Esophagus (tissue), 2 donors: ENCODE measurements around the gene VWA1. TPM values are rescaled to one million over a fixed set of nuclear protein-coding genes. Genes with fewer than 3 reads are reported as not detected.

ENCODE experiments used
- H3K27ac ChIP-seq, 2 donors: one replicate each; pipeline ENCODE4 v1.5.1; 2013; ENCODE audit warnings: low read depth in 2 of 2, mild to moderate bottlenecking in 2 of 2, inconsistent platforms in 1 of 2, low read length in 1 of 2, moderate library complexity in 1 of 2
- H3K27me3 ChIP-seq, 2 donors: one replicate each; pipeline ENCODE4 v1.6.1; 2013; ENCODE audit warnings: low read length in 2 of 2, control low read depth in 1 of 2, mild to moderate bottlenecking in 1 of 2; ENCODE audit not compliant: insufficient read depth in 2 of 2, control insufficient read depth in 1 of 2
- H3K36me3 ChIP-seq, 2 donors: one replicate each; pipeline ENCODE4 v1.6.1; 2013; ENCODE audit warnings: low read length in 1 of 2; ENCODE audit not compliant: control insufficient read depth in 2 of 2, insufficient read depth in 2 of 2
- H3K4me1 ChIP-seq, 2 donors: one replicate each; pipeline ENCODE4 v1.6.1; 2013; ENCODE audit warnings: low read length in 1 of 2; ENCODE audit not compliant: control insufficient read depth in 2 of 2, insufficient read depth in 2 of 2
- H3K4me3 ChIP-seq, 2 donors: one replicate each; pipeline ENCODE4 v1.5.1; 2013; ENCODE audit warnings: low read length in 2 of 2, mild to moderate bottlenecking in 2 of 2, low read depth in 1 of 2, moderate library complexity in 1 of 2
- H3K9me3 ChIP-seq, 2 donors: one replicate each; pipeline ENCODE4 v1.6.1; 2013; ENCODE audit warnings: mild to moderate bottlenecking in 2 of 2, low read depth in 1 of 2, low read length in 1 of 2, moderate library complexity in 1 of 2; ENCODE audit not compliant: control insufficient read depth in 2 of 2, insufficient read depth in 1 of 2
- WGBS, 2 donors: extraction: QIAGEN DNeasy Blood & Tissue Kit; methylation state at CpG; one replicate each; pipeline ENCODE4 v1.1.7; 2013; 5-methylcytosine and 5-hydroxymethylcytosine counted together
- polyA plus RNA-seq, 2 donors: library from polyadenylated mRNA; stranded (reverse); fragments of 200-250 nt; gene quantifications; one replicate each; pipeline ENCODE4 v1.2.3, GENCODE V29; 2013
- donor health status: healthy with polysubstance abuse.
- donor health status: Bipolar disorder and iron deficiency.

Gene VWA1, protein sequence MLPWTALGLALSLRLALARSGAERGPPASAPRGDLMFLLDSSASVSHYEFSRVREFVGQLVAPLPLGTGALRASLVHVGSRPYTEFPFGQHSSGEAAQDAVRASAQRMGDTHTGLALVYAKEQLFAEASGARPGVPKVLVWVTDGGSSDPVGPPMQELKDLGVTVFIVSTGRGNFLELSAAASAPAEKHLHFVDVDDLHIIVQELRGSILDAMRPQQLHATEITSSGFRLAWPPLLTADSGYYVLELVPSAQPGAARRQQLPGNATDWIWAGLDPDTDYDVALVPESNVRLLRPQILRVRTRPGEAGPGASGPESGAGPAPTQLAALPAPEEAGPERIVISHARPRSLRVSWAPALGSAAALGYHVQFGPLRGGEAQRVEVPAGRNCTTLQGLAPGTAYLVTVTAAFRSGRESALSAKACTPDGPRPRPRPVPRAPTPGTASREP
- polyA plus RNA-seq, result 10 to 100 TPM; 21.0 to 21.4 TPM

- no peaks in the 10 kb centered on the region for H3K27me3 ChIP-seq
- no peaks in the 10 kb centered on the region for H3K9me3 ChIP-seq
- WGBS, 2 donors, result 7 to 11% methylated on average over 69 to 89 of the region's 89 CpGs
- H3K36me3 ChIP-seq, result peaks cover 0 to 2% of the 10 kb centered on the region in 2 donors
- peak within 1 kb of the TSS; percentile 97 to 99 for H3K27ac ChIP-seq
- peak within 1 kb of the TSS; percentile 50 to 62 for H3K4me3 ChIP-seq
- H3K4me1 ChIP-seq, result peaks cover 23 to 53% of the 10 kb centered on the region in 2 donors
These were observed at the start of gene VWA1 for GRCh38 chr1:1435106-1435903. Gene VWA1, plus strand, starts transcription at chr1:1435690. Its CDS starts 59 bp downstream, at chr1:1435749.

DNA sequence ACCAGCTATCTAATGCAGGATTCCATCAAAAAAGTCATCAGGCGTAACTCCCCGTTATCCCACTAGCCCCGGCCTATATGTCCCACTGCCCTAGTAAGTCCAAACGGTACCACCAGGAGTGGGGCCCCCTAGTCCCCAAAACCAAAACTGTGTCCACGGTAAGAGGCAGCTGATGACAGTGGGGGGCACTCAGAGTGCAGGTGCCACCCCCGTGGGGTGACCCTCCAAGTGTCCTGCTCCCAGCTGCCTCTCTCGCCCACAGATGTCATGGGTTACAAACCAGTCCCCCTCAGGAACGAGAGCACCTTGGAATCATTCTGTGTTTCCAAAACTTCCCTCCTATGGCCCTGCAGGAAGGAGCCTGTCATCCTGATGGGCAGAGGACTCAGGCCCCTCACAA, 49.6 kb upstream of the VWA1 start:
- Histone ChIP-seq H3K27ac (no peak overlapping the region), H3K27me3 (no peaks in the 10 kb centered on the region), H3K36me3 (peaks cover 26 to 49% of the 10 kb centered on the region in 2 donors), H3K4me3 (no peak overlapping the region), H3K4me1 (no peaks in the 10 kb centered on the region), H3K9me3 (no peaks in the 10 kb centered on the region)
- WGBS, 2 donors, result 91 to 93% methylated on average over 8 of the region's 8 CpGs

- Histone ChIP-seq H3K27me3 (no peaks in the 10 kb centered on the region), H3K9me3 (no peaks in the 10 kb centered on the region), H3K27ac (no peak overlapping the region), H3K36me3 (peaks cover 33 to 49% of the 10 kb centered on the region in 2 donors), H3K4me3 (no peak overlapping the region), H3K4me1 (no peaks in the 10 kb centered on the region)
- WGBS, 2 donors, result 96% methylated on average over 50 of the region's 50 CpGs
These were observed 48.1 kb upstream of the VWA1 start for GRCh38 chr1:1387098-1388077.

DNA sequence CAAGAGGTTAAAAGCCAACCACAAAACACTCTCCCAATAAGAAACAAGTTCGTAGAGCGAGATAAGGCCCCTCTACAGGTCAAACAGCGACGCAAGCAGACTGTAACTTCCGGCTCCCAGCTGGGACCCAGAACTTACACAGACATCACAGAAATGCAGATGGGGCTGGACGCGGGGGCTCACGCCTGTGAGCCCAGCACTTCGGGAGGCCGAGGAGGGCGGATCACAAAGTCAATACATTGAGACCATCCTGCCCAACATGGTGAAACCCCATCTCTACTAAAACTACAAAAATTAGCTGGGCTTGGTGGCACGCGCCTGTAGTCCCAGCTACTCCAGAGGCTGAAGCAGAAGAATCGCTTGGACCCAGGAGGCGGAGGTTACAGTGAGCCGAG, 47.4 kb upstream of the VWA1 start:
- Histone ChIP-seq H3K4me3 (no peak overlapping the region), H3K9me3 (no peaks in the 10 kb centered on the region), H3K36me3 (peaks cover 39 to 54% of the 10 kb centered on the region in 2 donors), H3K27ac (no peak overlapping the region), H3K4me1 (no peaks in the 10 kb centered on the region), H3K27me3 (no peaks in the 10 kb centered on the region)
- 94 to 95% methylated on average over 16 of the region's 16 CpGs for WGBS, 2 donors

- no peaks in the 10 kb centered on the region for H3K9me3 ChIP-seq
- 87 to 91% methylated on average over 12 of the region's 12 CpGs for WGBS, 2 donors
- H3K4me3 ChIP-seq, result no peak overlapping the region
- H3K27ac ChIP-seq, result no peak overlapping the region
- no peaks in the 10 kb centered on the region for H3K4me1 ChIP-seq
- H3K27me3 ChIP-seq, result no peaks in the 10 kb centered on the region
- H3K36me3 ChIP-seq, result peaks cover 47 to 64% of the 10 kb centered on the region in 2 donors
These were observed 44.8 kb upstream of the VWA1 start for GRCh38 chr1:1390675-1391074.

- no peaks in the 10 kb centered on the region for H3K9me3 ChIP-seq
- 87 to 88% methylated on average over 12 of the region's 12 CpGs for WGBS, 2 donors
- H3K4me3 ChIP-seq, result no peak overlapping the region
- H3K27me3 ChIP-seq, result no peaks in the 10 kb centered on the region
- H3K27ac ChIP-seq, result no peak overlapping the region
- peaks cover 42 to 62% of the 10 kb centered on the region in 2 donors for H3K36me3 ChIP-seq
- no peaks in the 10 kb centered on the region for H3K4me1 ChIP-seq
These were observed 44.3 kb upstream of the VWA1 start for GRCh38 chr1:1391225-1391624.

- WGBS, 2 donors, result 93 to 98% methylated on average over 4 of the region's 4 CpGs
- H3K36me3 ChIP-seq, result peaks cover 33 to 53% of the 10 kb centered on the region in 2 donors
These were observed 42.5 kb upstream of the VWA1 start for GRCh38 chr1:1393014-1393413.

GRCh38 chr1:1393428-1393827, 42.1 kb upstream of the VWA1 start:
- H3K4me3 ChIP-seq, result no peak overlapping the region
- H3K4me1 ChIP-seq, result peaks cover 0 to 5% of the 10 kb centered on the region in 2 donors
- H3K27ac ChIP-seq, result no peak overlapping the region
- H3K27me3 ChIP-seq, result no peaks in the 10 kb centered on the region
- H3K9me3 ChIP-seq, result no peaks in the 10 kb centered on the region
- WGBS, 2 donors, result 91 to 96% methylated on average over 11 of the region's 11 CpGs
- H3K36me3 ChIP-seq, result peaks cover 33 to 52% of the 10 kb centered on the region in 2 donors

More at GRCh38 chr1:1393014-1393413, 42.5 kb upstream of the VWA1 start:
- Histone ChIP-seq H3K27me3 (no peaks in the 10 kb centered on the region), H3K27ac (no peak overlapping the region), H3K4me3 (no peak overlapping the region), H3K4me1 (peaks cover 0 to 3% of the 10 kb centered on the region in 2 donors), H3K9me3 (no peaks in the 10 kb centered on the region)

GRCh38 chr1:1394116-1394515, 41.4 kb upstream of the VWA1 start:
- Histone ChIP-seq H3K27ac (no peak overlapping the region), H3K4me3 (no peak overlapping the region), H3K27me3 (no peaks in the 10 kb centered on the region), H3K9me3 (no peaks in the 10 kb centered on the region), H3K36me3 (peaks cover 33 to 51% of the 10 kb centered on the region in 2 donors), H3K4me1 (peaks cover 0 to 5% of the 10 kb centered on the region in 2 donors)
- WGBS, 2 donors, result 97 to 98% methylated on average over 7 of the region's 7 CpGs
